PC-3 (cell line): ENCODE data around the gene ANKRD66. TPM values are rescaled to one million over a fixed set of nuclear protein-coding genes. Genes with fewer than 3 reads are reported as not detected.

Experiments
- ATAC-seq: fragments of 200-7000 bp; cut with Tn5 transposase; 2 replicates; pipeline ENCODE4 v1.9.1; 2020; ENCODE audit warnings: mild to moderate bottlenecking, moderate library complexity
- BruUV-seq: library from RNA; stranded (reverse); fragments of 400-500 nt; replicated peaks from 2 replicates; lab custom pipeline; 2021; lab: Mats Ljungman, UMichigan
- CTCF ChIA-PET: fragments of 300-600 bp; sonication (Branson Sonifier 250); formaldehyde crosslinking; loops from one replicate; lab custom pipeline; 2022; ENCODE audit warnings: antibody characterized with exemption; lab: Charles Lee
- POLR2A ChIA-PET: fragments of 300-600 bp; sonication (Branson Sonifier 250); formaldehyde crosslinking; loops from one replicate; lab custom pipeline; 2022; ENCODE audit warnings: antibody characterized with exemption; ENCODE audit not compliant: unreplicated experiment; lab: Charles Lee
- DNase-seq: peaks from one replicate; pipeline ENCODE4 v3.0.0-alpha.2; 2015
- H2AFZ ChIP-seq: fragments of 300-600 bp; sonication (generic); 2 replicates; pipeline ENCODE4 v1.6.0; 2016; ENCODE audit warnings: antibody characterized with exemption, low read length
- H3F3A ChIP-seq: fragments of 300-600 bp; sonication (generic); one replicate; pipeline ENCODE4 v1.6.0; 2017; ENCODE audit warnings: antibody characterized with exemption, low read length, control low read depth, mild to moderate bottlenecking; ENCODE audit not compliant: unreplicated experiment
- H3K27ac ChIP-seq: fragments of 300-600 bp; sonication (generic); 2 replicates; pipeline ENCODE4 v1.5.1; 2016; ENCODE audit warnings: mild to moderate bottlenecking, low read length
- H3K27me3 ChIP-seq: fragments of 300-600 bp; sonication (generic); 2 replicates; pipeline ENCODE4 v1.6.1; 2016; ENCODE audit warnings: low read length, mixed read lengths
- H3K36me3 ChIP-seq: fragments of 300-600 bp; sonication (generic); 2 replicates; pipeline ENCODE4 v1.6.1; 2016; ENCODE audit warnings: low read depth, mixed run types, low read length, mixed read lengths
- H3K4me1 ChIP-seq: fragments of 300-600 bp; sonication (generic); 2 replicates; pipeline ENCODE4 v1.5.1; 2016; ENCODE audit warnings: low read length; ENCODE audit not compliant: insufficient read depth
- H3K4me2 ChIP-seq: fragments of 300-600 bp; sonication (generic); 2 replicates; pipeline ENCODE4 v1.6.0; 2016; ENCODE audit warnings: low read length
- H3K4me3 ChIP-seq: fragments of 300-600 bp; sonication (generic); 2 replicates; pipeline ENCODE4 v1.5.1; 2016; ENCODE audit warnings: mild to moderate bottlenecking, low read length, mixed read lengths
- H3K79me2 ChIP-seq: fragments of 300-600 bp; sonication (generic); 2 replicates; pipeline ENCODE4 v1.6.1; 2017; ENCODE audit warnings: low read length, mixed read lengths
- H3K9ac ChIP-seq: fragments of 300-600 bp; sonication (generic); 2 replicates; pipeline ENCODE4 v1.6.0; 2016; ENCODE audit warnings: mild to moderate bottlenecking, low read length
- H3K9me2 ChIP-seq: fragments of 300-600 bp; sonication (generic); replicated peaks from 2 replicates; pipeline ENCODE4 v1.6.1; 2016; ENCODE audit warnings: mixed run types, low read length, mixed read lengths
- H3K9me3 ChIP-seq: fragments of 300-600 bp; sonication (generic); 2 replicates; pipeline ENCODE4 v1.6.1; 2016; ENCODE audit warnings: low read length, mixed read lengths
- H4K20me1 ChIP-seq: fragments of 300-600 bp; sonication (generic); 2 replicates; pipeline ENCODE4 v1.6.1; 2016; ENCODE audit warnings: low read length, mixed read lengths
- CTCF ChIP-seq: fragments of 300-600 bp; sonication (generic); conservative IDR thresholded peaks from 2 replicates; pipeline ENCODE4 v1.5.1; 2017; ENCODE audit warnings: antibody characterized with exemption, low read depth, mild to moderate bottlenecking, low read length
- EZH2 ChIP-seq: fragments of 300-600 bp; sonication (generic); IDR thresholded peaks from one replicate; pipeline ENCODE4 v1.6.1; 2017; ENCODE audit warnings: antibody characterized with exemption, mild to moderate bottlenecking, low read length; ENCODE audit not compliant: unreplicated experiment
- EZH2phosphoT487 ChIP-seq: fragments of 300-600 bp; sonication (generic); IDR thresholded peaks from 2 replicates; pipeline ENCODE4 v1.6.1; 2018; ENCODE audit warnings: mild to moderate bottlenecking, antibody characterized with exemption, low read length, borderline replicate concordance
- intact Hi-C: fragments of 100-400 bp; cut with micrococcal nuclease; formaldehyde crosslinking; loops from 2 replicates; pipeline ENCODE4 v1.9.0; 2023
- total RNA-seq: library from RNA; depleted of rRNA; stranded (reverse); fragments of >200 nt; gene quantifications from 2 replicates; pipeline ENCODE4 v1.2.3, GENCODE V29; 2014

Gene ANKRD66
- total RNA-seq, 1 experiment from 2014 or later: not detected

DNA sequence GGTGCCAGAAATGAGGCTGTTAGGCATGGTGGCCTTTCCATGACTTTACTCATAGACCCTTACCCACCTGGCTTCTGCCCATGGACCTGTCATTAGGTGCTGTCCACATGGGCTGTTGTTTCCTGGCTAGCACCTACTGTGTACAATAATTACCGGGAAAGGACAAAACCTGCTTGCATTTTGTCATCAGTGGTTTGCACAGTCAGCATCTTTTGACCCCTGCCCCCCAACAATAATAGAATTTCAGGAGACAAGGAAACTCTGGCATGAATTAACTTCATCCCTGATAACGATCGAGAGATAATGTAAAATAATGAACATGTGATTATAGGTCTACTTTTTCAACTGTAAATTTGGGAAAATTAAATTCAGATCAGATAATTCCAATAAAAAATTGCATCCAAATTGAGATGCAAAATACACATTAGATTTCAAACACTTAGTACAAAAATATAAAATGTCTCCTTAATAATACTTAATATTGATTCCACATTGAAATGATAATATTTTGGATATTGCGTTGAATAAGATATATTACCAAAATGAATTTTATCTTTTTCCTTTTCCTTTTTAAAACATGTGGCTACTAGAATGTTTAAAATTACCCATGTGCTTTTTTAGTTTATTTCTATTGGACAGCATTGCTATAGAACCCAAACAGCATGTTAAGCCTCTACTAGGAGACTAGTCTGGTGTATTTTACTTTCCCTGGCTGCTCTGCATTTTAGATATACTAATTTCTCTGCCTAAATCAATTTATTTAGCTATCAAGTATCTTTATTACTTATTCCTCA is 12.4 kb downstream of the ANKRD66 start:
- Histone ChIP-seq H3K27me3 (no peaks in the 10 kb centered on the region), H3F3A (no peaks in the 10 kb centered on the region), H3K27ac (no peak overlapping the region), H3K9ac (no peak overlapping the region), H3K4me3 (no peak overlapping the region), H2AFZ (no peak overlapping the region), H3K79me2 (no peaks in the 10 kb centered on the region), H4K20me1 (no peaks in the 10 kb centered on the region), H3K36me3 (no peaks in the 10 kb centered on the region), H3K9me3 (no peaks in the 10 kb centered on the region), H3K4me2 (no peak overlapping the region), H3K4me1 (peaks cover 8% of the 10 kb centered on the region), H3K9me2 (no peaks in the 10 kb centered on the region)
- BruUV-seq: no TSS peak
- no peak for TF ChIP-seq CTCF
- TF ChIP-seq EZH2phosphoT487: no peak
- TF ChIP-seq EZH2: no peak
- no peak for ATAC-seq
- ChIA-PET POLR2A (no interaction called here), CTCF (no interaction called here)
- intact Hi-C loops: no loop called here
- no peak for DNase-seq

- Histone ChIP-seq H3K4me3 (no peak overlapping the region), H3K9me3 (no peaks in the 10 kb centered on the region), H3K9me2 (no peaks in the 10 kb centered on the region)
Measured at GRCh38 chr6:46760925-46761324, 14.2 kb downstream of the ANKRD66 start.

More at GRCh38 chr6:46760925-46761324, 14.2 kb downstream of the ANKRD66 start:
- Histone ChIP-seq H3K4me2 (no peak overlapping the region), H3K36me3 (no peaks in the 10 kb centered on the region), H3K27ac (no peak overlapping the region), H3K27me3 (no peaks in the 10 kb centered on the region), H3K79me2 (no peaks in the 10 kb centered on the region), H4K20me1 (no peaks in the 10 kb centered on the region), H3K9ac (no peak overlapping the region), H2AFZ (no peak overlapping the region), H3K4me1 (peaks cover 8% of the 10 kb centered on the region), H3F3A (no peaks in the 10 kb centered on the region)
- no peak for TF ChIP-seq CTCF
- no peak for TF ChIP-seq EZH2phosphoT487
- TF ChIP-seq EZH2: no peak
- ChIA-PET CTCF (no interaction called here), POLR2A (no interaction called here)
- ATAC-seq (no peak), DNase-seq (no peak)
- intact Hi-C loops: no loop called here
- BruUV-seq: no TSS peak
